GM21529 (cell line): ENCODE results near the gene CHSY3.

ENCODE experiments used
- ATAC-seq: cut with Tn5 transposase; IDR thresholded peaks from one replicate; pipeline ENCODE4 v1.9.1; 2021; ENCODE audit not compliant: unreplicated experiment

CHSY3 gene

DNA sequence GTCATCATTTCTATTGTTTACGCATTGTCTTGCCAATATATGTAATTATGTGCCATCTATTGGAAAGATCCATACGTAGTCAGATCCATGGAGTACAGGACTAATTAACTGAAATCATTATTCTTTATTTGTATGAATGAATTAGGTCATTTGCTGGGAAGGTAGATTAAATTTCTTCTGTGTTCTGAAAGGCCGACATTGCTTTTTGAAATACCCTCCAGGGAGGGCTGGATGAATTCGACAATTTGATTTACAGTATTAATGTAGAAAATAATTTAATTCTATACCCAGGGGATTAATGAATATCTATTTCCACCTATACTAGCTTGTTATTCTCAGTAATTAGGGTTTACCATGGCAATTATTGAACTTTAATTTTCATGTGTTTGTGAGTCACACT is 117.6 kb downstream of the CHSY3 start:
- no peak for ATAC-seq

DNA sequence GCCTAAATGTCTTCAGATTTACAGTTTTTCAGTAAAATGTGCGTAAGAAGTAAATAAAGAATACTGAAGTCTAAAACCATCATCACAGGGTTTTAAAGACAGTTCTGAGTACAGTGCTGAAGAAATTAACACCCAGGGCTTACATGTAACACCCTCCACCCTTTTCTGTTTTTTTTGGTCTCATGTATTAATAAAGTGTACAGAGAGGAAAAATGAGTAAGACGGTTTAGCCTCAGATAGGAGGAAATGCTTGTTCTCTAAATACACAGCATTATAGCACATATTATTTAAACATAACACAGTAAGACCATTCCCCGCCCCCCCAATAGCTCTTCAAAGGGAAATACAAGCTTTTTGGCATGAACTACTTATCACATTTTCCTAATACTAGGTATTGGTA is 119.3 kb downstream of the CHSY3 start:
- no peak for ATAC-seq

DNA sequence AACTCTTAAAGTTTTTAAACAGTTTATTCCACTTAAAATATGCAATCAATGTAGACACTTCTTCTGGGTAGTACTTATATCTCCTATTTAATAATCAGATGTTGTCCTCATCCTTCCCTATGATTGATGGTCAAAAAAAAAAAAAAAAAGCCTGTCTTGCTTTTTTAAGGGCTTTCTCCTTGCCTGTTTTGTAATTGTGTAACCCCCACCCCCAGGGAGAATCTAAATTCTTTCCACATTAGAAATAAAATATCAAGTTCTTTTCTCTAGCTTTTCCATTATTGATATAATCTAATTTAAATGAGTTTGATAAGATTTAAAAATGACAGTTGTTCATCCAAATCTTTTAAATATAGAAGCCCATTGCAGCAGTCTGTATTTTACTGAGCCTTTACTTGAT is 119.7 kb downstream of the CHSY3 start:
- ATAC-seq, result no peak

DNA sequence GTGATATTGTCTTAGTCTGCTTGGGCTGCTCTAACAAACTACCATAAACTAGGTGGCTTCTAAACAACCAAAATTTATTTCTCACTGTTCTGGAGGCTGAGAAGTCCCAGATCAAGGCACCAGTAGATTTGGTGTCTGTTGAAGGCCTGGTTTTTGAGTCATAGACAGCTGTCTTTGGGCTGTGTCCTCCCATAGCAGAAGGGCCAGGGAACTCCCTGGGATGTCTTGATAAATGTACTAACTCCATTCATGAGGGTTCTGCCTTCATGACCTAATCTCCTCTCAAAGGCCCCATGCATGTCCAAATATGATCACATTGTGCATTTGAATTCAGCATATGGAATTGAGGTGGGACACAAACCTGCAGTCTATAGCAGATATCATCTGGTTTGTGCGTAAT is 121.2 kb downstream of the CHSY3 start:
- no peak for ATAC-seq

DNA sequence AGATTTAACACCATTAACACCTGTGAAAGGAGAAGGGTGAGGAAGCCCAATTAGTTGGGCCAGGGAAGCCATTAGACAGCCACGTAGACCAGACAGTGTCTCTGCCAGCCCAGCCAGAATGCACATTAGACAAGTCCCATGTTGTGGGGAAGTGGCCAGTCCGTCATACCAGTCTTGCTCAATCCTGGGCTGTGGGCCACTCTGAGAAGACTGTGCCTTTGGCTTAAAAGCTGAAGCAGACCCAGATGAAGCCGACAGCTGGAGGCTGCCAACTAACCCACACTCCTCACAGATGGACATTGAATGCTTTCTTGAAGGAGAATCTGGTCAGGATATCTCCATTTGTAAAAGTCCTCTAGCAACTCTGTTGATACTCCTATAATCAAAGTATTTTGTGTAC is 128.5 kb downstream of the CHSY3 start:
- no peak for ATAC-seq

DNA sequence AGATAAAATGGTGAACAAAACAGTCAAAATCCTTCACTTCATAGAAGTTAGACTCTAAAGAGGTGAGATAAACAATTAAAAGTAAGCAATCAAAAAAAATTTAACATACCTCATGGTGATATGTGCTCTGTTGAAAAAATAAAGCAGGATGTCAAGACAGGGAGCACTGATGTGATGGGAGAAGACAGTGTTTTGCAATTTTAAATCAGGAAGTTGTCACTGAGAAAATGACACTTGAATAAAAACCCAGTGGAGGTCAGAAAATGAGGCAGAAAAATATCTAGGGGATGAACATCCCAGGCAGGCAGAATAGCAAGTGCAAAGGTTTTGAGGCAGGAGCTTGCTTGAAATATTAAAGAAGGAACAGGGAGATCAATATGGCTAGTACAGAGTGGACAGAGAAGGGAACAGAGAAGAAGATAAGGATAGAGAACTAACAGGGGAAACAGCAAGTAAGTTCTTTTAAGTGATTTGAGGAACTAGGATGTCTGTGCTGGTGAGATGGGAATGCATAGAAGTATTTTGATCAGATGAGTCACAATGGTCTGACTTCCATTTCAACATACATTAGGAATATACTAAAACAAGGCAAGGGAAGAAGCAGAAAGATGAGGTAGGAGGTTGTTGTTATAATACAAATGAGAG is 130.4 kb downstream of the CHSY3 start:
- ATAC-seq, result no peak

DNA sequence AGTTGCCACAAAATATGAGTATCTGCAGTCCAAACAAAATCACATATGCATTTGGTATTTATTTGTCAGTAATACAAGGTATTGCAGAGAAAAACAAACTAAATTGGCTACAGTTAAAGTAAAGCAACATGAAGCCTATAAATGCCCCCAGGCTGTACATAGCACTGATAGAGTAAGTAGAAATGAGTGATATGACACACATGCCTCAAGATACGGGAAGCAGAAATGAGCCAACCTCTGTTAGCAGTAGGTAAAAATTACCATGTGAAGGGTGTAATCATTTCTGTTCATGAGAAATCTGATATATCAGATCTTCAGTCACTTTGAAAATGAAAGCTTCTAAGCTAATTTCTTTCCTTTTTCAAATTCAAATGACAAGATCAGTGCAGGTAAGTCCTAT is 131.1 kb downstream of the CHSY3 start:
- ATAC-seq, result no peak

DNA sequence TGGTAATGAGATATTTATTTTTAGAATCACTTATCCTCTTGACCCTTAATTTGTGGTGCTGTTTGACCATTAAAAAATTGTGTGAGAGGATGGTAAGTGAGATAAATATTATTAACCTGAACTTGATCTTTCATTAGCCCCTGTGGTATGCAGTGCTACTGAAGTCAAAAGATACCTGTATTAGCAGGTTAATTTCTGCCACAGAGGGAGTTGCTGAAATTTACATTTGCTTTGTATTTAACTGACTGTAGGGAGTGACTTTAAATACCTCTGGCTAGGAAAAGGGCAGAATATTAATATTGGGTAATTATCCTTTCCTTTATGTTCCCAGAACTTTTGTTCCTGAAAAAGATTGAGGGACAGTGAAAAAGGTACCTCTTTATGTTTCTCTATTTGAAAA is 133.6 kb downstream of the CHSY3 start:
- no peak for ATAC-seq

DNA sequence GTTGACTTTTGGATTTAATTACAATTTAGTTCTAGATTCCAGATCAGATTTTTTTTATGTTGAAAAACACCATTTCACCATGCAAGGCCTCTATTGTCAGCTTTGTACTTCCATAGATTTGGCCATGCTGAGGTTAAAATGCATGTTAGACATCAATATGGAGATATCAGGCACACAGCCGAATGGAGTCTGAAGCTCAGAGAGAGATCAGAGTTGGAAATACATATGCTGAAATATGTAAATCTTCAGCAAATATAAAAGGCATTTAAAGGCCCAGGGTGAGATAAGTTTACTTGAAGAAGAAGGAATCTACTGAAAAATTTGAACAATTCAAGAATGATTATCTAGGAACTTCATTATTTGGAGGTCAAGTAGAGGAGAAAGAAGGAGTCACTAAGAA is 139.6 kb downstream of the CHSY3 start:
- no peak for ATAC-seq

DNA sequence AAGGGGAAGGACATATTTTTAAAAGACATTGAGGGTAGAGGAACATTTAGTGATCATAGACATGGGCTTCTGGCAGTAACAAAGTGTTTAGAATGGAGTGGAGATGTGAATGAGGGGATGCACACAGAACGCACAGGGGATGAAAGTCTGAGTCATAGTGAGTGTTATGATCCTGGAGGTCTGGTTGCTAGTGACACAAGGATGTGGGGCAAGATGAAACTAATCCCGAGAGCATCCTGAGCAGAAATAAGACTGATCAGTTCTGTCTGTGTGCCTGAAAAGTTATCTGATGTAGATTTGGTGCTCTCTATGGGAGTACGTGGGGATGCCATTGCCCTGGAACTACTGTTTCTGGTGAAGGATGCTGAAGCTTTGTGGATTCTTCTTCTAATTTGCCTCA is 141.1 kb downstream of the CHSY3 start:
- ATAC-seq, result no peak

DNA sequence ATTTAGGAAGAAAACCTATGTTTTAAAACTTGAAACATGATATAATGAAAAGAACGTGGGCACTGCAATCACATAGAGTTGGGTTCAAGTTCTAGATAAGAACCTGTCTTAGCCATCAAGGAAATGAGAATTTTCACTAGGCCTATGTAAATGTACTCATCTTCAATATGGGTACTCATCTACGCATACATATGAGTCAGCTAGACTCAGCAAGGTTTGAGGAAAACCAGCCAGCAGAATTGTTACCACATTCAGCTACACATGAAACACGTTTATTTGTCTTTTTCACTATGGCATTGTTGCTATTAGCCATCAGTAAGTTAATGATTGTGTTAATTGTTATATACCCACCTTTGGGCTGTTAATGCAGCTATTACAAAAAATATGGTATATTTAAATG is 146.3 kb downstream of the CHSY3 start:
- ATAC-seq, result no peak

DNA sequence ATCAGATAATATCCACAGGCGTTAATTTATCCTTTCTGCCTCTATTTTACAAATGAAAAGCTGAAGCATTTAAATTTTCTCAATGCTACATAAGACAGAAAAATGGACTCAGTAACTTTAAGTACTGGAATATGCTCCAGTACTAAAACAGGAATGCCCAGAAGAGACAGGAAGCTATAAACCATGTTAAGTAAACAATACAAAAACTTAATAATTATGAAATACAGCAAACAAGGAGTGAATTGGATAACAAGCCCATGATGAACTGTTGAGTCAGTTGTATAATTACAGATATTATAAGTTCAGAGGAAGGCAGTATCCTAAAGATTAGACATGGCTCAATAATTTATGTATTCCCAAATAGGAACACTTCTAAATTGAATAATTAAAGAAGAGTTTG is 148.5 kb downstream of the CHSY3 start:
- no peak for ATAC-seq

DNA sequence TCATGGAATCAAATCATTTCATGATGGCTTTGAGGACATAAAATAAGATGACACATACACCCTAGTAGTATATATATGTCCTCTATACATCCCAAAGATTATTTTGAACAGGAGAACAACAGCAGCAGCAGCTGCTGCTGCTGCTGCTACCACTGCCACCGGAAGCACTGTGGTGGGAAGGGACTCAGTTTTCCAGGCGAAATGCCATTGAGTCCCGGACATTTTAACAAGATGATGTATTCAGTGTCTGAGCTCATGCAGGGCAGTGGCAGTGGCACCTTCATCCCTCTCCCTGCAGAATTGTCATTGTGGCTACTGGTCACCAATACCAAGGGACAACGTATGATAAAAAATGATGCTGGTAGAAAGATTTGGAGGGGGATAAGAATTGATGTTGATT is 151.3 kb downstream of the CHSY3 start:
- no peak for ATAC-seq

DNA sequence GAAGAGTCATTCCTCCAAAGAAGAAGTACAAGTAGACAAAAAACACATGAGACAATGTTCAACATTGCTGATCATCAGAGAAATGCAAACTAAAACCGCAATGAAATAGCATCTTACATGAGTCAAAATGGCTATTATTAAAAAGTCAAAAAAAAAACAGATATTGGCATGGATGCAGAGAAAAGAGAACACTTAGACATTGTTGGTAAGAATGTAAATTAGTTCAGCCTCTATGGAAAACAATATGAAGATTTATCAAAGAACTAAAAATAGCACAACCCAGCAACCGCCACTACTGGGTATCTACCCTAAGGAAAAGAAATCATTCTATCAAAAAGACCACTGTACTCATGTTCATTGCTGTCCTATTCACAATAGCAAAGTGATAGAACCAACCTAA is 157.5 kb downstream of the CHSY3 start:
- ATAC-seq, result no peak

DNA sequence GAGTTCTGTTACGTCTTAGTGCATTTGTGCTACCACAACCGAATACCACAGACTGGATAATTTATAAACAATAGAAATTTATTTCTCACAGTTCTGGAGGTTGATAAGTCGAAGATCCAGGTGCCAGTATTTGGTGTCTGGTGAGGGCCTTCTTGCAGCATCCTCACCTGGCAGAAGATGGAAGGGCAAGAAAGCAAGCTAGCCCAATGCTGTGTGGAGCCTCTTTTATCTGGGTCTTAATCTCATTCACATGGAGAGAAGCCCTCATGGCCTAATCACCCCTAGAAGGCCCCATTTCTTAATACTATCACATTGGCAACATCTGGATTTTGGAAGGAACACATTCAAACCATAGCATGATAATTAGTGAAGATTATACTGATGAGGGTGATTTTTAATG is 159.3 kb downstream of the CHSY3 start:
- ATAC-seq, result no peak

DNA sequence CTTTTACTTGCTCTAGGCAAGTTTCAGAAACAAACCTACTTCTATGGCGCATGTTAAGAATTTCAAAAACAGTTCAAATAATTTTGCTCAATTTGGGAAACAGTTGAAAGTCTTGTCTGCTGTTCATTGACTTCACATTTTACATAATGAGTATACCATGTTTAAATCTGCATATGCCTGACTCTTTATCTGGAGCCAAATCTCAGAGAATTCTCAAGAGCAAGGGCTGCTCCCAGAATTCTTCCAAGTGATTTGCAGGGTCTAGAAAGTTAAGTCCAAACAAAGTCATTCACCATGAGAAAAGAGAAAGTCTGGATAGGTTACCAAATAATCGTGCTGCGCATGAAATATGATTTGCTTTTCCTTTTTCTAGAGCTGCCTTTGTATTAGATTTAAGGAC is 160.2 kb downstream of the CHSY3 start:
- ATAC-seq, result no peak

DNA sequence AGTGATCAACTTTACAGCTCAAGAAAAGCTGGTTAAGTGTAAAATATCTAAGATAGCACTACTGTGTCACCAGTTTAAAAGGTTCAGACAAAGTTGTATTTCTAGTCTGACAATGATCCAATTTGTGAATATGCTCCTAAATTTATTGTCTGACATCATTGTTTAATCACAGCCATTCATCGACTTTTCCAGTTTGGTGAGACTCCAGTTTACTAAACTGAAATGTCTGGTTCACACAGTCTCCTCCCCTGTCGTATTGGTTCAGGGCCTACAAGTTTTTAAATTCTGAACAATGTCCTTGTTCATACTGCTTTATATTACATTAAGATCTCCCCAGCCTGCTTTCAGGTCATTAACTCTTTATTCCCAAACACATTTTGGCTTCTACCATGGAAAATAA is 161.4 kb downstream of the CHSY3 start:
- no peak for ATAC-seq

DNA sequence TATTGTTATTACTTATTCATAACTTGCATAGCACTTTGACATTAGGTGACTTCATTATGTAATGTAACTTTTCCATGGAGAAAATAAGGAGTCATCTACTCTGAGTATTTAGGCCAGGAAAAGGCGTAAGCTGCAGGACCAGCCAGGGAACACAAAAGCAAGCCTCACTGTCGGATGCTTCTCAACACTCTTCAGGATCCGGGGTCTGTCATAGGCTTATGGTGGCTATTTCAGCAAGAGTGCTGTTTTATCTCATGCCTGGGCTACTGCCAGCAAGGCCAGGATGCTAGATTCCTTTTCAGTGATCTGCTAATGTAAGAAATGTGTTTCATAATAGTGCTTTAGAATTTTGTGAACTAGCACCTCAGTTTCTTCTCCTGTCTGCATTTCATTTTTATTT is 162.4 kb downstream of the CHSY3 start:
- no peak for ATAC-seq

DNA sequence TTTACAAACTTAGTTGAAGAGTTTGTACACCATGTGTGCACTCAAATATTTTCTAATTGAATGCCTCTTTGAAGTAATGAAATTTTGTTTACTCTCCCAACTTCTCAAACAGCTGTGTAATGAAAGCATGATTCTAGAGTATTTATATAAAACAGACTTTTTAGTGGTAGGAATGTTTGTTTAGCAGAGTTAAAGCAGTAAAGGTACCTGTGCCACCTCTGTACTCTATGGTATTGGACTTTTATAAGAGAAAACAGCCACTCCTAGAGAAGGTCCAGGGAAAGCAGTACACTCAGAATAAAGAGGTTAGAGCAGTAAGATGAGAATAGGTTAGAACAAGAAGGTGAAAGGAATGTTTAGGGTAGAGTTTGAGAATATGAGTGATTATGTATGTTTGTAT is 163.1 kb downstream of the CHSY3 start:
- no peak for ATAC-seq

DNA sequence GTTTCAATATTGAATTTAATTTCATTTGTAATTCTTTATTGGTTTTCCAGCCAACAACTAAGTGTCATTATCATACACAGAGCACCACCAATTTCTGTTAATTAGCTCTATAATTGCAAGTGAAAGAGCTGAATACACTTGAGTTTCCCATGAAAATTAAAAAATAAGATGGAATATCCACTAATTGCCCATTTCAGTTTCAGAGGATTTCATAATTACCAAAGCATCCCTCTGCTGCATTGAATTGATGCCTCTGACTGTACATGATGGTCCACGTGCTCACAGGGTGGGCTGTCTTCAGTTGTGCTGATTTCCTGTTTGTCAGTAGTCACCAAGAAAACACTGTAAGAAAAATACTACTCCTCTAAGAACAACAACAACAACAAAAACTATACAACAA is 163.8 kb downstream of the CHSY3 start:
- ATAC-seq, result no peak

DNA sequence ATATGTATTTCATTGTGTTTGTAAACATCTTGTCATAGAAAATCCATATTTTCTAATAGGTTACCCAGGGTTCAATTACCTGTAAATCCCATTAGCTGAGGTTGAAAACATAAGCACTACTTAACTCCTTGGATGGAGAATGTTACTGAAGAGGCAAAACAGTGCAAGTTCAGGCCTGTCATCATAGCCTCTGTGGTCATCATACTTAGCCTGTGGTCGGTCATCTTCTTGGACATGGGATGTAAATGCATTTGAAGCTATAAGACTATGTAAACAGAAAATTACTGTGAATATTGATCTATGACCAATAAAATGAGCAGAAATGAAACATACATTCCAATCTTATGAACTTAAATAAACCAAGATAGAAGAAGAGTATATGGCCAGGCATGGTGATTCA is 164.7 kb downstream of the CHSY3 start:
- no peak for ATAC-seq

DNA sequence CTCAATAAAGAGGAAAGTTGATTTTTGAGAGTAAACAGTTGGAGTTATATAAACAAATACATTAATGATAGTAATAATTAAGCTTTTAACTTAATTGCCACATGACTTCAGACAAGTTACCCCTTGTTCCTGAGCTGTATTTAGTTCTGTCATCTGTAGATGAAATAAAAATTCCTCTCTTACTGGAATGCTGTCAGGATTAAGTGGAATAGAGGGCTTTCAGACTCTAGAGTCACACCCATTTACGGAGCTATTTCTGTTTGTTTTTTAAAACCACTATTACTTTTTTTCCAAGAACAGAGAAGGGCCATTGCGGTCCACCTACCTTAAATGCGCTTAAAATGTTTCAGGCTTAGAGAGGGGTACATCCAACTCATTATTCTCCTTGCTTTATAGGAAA is 170.6 kb downstream of the CHSY3 start:
- ATAC-seq, result no peak

DNA sequence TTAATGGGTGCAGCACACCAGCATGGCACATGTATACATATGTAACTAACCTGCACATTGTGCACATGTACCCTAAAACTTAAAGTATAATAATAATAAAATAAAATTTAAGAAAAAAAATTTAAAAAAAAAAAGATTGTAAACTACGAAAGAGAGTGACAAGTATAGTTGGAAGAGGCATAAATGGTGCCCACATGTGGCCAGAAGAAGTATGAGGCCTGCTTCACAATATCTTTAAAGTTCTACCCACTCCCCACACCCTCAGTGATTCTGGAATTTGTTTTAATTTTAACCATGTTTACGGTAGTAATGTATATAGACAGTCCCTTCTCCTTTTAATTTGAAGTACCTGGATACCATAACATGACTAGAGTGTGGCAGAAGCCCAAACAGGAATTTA is 172.7 kb downstream of the CHSY3 start:
- ATAC-seq, result no peak

DNA sequence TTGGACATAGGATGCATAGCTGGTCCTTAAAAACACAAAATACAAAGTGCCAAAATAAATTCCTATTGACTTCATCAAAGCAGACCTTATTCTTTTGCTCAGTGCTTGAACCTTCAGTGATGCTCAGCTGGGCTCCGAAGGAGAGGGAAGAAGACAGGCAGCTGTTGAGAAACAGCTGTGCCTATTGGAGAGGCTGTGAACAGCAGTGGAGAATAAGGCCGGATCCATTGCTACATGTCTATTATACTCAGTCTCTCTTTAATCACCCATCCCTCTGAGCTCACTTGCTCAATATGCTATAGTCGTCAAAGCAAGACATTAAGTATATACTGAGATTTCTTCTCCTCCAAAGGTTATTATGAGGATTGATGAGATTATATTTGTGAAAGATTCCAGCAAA is 174.4 kb downstream of the CHSY3 start:
- no peak for ATAC-seq
